Measurements from ENCODE around the gene ATP6AP1.
"Not testable (repeated sequence)": the region's sequence is repeated elsewhere in the genome, so short reads cannot be mapped to it uniquely, and the experiment has no call there.

The ATP6AP1 gene

DNA sequence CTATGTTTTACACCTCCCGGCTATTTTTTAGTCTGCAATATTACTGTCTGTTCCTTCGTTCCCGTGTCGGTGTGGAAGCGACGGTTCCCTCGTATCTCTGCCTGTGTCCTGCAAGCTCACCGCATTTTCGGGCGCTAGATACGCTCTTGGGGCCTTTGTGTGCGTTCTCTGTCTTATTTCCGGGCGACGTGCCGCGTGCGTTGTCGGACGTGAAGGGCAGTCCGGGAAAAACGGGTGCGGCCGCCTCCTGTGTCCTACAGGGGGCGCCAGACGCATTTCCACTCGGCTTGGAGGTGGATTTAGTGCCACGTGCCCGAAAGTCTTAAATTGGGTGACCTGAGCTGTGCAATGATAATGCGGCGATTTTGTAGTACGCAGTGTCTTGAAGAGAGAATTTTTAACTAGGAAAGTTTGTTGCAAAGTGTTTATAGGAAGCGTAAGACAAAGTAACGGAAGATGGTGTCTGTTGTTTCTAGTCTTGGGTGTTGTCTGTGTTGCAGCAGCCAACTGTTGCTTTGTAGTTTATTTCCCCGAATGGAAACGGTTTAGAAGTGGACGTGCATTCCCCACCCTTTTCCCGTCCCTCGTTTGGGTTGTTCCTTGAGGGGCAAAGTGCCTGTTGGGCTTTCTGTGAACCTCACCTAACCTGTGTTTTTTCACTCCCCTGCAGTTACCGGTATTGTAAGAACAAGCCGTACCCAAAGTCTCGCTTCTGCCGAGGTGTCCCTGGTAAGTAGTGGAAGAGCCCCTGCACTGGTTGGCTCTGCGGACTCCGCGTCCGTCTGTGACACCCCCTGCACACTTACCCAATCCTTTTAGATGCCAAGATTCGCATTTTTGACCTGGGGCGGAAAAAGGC lies 29.6 kb upstream of the ATP6AP1 start:
- peak; percentile 61 to 69 for DNase-seq (ENCODE audit: low read depth in 2 of 2)

DNA sequence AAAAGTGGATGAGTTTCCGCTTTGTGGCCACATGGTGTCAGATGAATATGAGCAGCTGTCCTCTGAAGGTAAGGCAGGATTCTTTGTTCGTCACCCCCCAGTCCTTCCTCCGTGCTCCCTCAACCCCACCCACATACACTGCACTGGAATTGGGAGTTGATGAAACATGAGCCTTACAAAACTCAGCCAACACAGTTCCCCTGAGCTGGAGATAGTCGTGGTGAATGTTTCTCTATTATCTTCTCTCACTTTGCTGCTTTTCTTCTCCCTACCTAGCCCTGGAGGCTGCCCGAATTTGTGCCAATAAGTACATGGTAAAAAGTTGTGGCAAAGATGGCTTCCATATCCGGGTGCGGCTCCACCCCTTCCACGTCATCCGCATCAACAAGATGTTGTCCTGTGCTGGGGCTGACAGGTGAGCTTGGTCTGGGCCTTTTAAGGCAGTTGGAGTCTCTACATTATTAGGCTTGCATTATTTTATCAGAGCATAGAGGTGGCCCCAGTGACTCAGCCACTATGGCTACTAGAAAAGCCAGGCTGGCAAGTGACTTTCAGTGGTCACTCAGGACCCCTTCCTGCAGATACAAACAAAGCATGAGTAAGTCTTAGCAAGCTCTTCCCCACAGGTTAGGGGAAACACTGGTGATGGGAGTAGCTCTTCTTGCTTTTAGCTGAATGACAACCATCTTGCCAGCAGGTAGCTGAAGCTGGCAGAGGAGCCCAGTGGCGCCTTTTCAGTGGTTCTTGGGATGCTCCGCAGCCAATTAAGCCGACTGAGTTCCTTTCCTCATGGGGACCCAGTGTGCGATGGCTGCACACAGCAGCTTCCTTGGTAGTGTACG lies 28.7 kb upstream of the ATP6AP1 start:
- peak in 1 of 2 donors; percentile 11 for DNase-seq (ENCODE audit: low read depth in 2 of 2)

DNA sequence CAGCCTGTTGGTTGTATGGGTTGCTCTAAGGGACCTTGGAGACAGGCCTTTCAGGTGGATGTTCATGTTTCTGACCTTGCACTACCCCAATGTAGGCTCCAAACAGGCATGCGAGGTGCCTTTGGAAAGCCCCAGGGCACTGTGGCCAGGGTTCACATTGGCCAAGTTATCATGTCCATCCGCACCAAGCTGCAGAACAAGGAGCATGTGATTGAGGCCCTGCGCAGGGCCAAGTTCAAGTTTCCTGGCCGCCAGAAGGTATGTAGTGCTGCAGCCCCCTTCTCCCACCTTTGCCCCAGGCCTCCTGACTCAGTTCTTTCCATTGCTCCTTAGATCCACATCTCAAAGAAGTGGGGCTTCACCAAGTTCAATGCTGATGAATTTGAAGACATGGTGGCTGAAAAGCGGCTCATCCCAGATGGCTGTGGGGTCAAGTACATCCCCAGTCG lies 28.1 kb upstream of the ATP6AP1 start:
- DNase-seq (ENCODE audit: low read depth in 2 of 2), result not testable (repeated sequence)

GRCh38 chrX:154401045-154401799 lies 27.3 kb upstream of the ATP6AP1 start:
- DNase-seq (ENCODE audit: low read depth in 2 of 2), result peak in 1 of 2 donors; percentile 18

GRCh38 chrX:154401918-154402621 lies 26.4 kb upstream of the ATP6AP1 start:
- DNase-seq (ENCODE audit: low read depth in 2 of 2), result no peak

DNA sequence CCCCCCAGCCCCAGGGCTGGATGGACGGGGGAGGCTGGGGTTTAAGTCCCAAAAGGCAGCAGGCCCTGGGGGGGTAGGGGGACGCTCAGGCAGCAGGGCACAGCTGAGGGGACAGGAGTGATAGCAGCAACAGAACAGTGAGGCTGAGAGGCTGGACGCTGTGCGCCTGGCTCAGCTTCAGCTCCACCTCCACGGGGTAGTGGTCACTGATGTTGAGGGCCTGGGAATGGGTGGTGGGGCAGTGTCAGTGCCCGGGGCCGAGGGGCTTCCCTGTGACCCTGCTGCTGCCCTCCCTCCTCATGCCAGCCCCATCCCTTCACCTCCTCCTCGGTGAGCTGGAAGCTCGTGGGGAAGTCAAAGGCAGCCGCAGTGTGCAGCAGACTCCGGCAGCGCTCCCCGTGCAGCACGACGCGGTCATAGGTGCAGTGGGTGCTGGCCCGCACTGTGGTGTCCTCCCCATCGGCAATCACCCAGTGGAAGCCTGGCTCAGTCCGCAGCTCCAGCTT lies 25.8 kb upstream of the ATP6AP1 start:
- no peak for DNase-seq (ENCODE audit: low read depth in 2 of 2)

- DNase-seq (ENCODE audit: low read depth in 2 of 2), result no peak
Measured at GRCh38 chrX:154403192-154403591, 25.3 kb upstream of the ATP6AP1 start.

GRCh38 chrX:154403858-154404257 lies 24.6 kb upstream of the ATP6AP1 start:
- DNase-seq (ENCODE audit: low read depth in 2 of 2), result no peak

- no peak for DNase-seq (ENCODE audit: low read depth in 2 of 2)
Measured at GRCh38 chrX:154404625-154405192, 23.8 kb upstream of the ATP6AP1 start.

GRCh38 chrX:154408659-154409221 lies 19.7 kb upstream of the ATP6AP1 start:
- DNase-seq (ENCODE audit: low read depth in 2 of 2), result no peak

- no peak for DNase-seq (ENCODE audit: low read depth in 2 of 2)
Measured at GRCh38 chrX:154409222-154409871, 19.1 kb upstream of the ATP6AP1 start, which contains the start of gene DNASE1L1. TSS of gene DNASE1L1 (minus strand) at chrX:154409254. CDS start at chrX:154405568, 3,686 bp downstream.

- DNase-seq (ENCODE audit: low read depth in 2 of 2), result peak in 1 of 2 donors; percentile 42
Measured at GRCh38 chrX:154411981-154412340, 16.5 kb upstream of the ATP6AP1 start.

DNA sequence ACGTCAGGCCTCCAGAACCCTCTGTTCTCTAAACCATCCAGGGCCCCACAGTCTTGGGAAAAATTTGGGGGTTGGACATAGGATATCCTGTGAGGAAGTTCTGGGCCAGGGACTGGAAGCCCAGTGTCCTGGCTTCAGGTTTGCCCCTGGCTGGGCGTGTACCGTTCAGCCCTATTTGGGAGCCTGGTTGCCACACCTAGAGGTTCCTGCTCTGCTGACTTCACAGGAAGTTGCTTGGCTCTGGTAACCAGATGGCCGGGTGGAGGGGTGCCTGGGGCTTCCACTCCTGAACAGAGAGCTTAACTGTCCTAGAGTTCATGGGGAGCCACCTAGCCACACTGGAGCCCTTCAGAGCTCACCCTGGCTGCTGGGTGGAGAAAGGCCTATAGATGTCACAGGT lies 16.0 kb upstream of the ATP6AP1 start:
- DNase-seq (ENCODE audit: low read depth in 2 of 2), result no peak

DNA sequence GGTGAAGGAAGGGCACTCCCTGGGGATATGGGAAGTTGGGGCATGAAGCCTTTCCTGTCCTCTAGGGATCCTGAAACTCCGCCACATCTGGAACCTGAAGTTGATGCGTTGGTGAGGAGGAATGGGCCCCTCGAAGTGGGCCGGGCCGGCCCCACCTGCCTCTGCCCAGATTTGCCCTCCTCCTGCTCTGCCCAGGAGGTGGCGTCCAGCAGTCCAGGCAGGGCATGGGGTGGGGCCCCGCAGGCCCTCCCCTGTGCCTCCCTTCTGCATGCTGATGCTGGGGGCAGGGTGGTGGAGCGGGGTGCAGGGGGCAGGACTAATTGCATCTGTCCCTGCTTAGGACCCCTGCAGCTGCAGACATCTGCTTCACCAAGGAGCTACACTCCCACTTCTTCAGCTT lies 15.3 kb upstream of the ATP6AP1 start:
- DNase-seq (ENCODE audit: low read depth in 2 of 2), result no peak

- no peak for DNase-seq (ENCODE audit: low read depth in 2 of 2)
Measured at GRCh38 chrX:154417157-154417556, 11.3 kb upstream of the ATP6AP1 start.

DNA sequence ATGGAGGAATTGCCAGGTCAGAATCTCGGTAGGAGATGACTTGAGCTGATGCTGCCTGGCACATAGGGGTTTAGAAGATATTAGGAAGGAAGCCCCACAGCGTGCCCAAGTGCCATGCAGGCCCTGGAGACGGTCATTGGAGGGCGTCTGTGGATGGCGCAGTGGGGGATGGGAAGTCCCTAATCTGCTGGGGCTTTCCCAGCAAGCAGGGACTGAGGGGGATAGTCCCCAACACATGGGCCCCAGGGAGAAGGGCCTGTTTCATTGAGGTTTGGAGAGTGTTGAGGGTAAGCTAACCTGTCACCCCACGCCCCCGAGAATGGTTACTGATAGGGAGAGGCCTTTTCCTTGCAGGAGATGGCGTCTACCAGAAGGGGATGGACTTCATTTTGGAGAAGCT lies 9.3 kb upstream of the ATP6AP1 start:
- no peak for DNase-seq (ENCODE audit: low read depth in 2 of 2)

DNA sequence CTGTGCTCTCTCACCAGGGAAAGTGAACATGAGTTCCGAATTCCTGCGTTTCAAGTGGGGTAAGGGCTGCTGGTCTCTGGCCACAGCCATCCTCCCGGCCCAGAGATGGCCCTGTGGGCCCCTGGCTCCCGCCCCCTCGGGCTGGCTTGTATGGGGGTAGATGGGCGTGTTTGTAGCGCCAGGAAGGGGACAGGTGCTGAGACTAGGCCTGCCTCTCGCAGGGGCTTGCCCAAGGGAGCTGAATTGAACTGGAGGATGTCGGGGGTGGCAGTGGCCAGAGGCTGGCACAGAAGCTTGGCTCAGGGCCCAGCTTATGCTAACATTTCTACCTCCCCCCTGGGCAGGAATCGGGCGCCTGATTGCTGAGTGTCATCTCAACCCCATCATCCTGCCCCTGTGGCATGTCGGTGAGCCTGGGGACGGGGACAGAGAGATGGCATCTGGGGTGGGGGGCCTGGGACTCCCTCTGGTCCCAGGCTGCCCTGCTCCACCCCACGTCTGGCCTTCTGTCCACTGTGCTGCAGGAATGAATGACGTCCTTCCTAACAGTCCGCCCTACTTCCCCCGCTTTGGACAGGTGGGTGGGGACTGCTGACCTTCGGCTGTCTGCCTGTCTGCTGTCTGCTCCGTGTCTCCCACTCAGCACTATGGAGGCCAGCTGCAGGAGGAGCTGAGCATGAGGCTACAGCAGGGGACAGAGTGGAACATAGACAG lies 8.6 kb upstream of the ATP6AP1 start:
- no peak for DNase-seq (ENCODE audit: low read depth in 2 of 2)

DNA sequence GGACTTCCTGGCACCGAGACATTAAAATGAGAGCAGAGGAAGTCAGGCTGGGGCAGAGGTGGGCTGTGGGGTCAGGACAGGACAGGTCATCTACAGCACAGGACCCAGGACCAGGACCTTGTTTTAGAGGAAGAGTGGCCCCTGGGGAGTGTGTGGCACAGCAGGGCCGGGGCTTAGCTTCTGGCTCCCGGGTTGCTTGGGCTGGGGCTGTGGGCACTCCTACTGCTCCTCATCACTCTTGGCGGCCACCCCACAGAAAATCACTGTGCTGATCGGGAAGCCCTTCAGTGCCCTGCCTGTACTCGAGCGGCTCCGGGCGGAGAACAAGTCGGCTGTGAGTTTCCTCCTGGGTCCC lies 8.1 kb upstream of the ATP6AP1 start:
- DNase-seq (ENCODE audit: low read depth in 2 of 2), result no peak

Measured in stimulated activated CD4-positive, alpha-beta T cell treated with anti-CD3 and anti-CD28 coated beads, Interleukin-4, amount 100 ng/mL, for 48 hours (primary cell).